Endothelial cell of umbilical vein (primary cell): ENCODE results near the gene ITIH4. TPM values are rescaled to one million over a fixed set of nuclear protein-coding genes. Genes with fewer than 3 reads are reported as not detected.

Experiments
- BruUV-seq: library from RNA; stranded (reverse); fragments of 400-500 nt; replicated peaks from 2 replicates; lab custom pipeline; 2021; lab: Mats Ljungman, UMichigan
- CTCF ChIA-PET: fragments of 300-600, 350-600 bp; sonication (Branson Sonifier 250); formaldehyde crosslinking; loops from one replicate; lab custom pipeline; 2021; ENCODE audit warnings: antibody characterized with exemption, inconsistent platforms; lab: Charles Lee
- POLR2A ChIA-PET: fragments of 300-600, 350-600 bp; sonication (Branson Sonifier 250); formaldehyde crosslinking; loops from one replicate; lab custom pipeline; 2021; ENCODE audit warnings: antibody characterized with exemption, inconsistent platforms; lab: Charles Lee
- DNase-seq: peaks from one replicate; pipeline ENCODE4 v3.0.0-alpha.2; 2011; ENCODE audit warnings: low read depth, low spot score
- FAIRE-seq: peaks from 2 replicates; lab custom pipeline; 2011; peaks lifted over from hg19 to GRCh38; lab: Jason Lieb, UNC
- H2AFZ ChIP-seq: 2 replicates; pipeline ENCODE4 v1.6.0; 2012; ENCODE audit warnings: low read depth, low read length, control low read depth, inconsistent platforms
- H3K27ac ChIP-seq: 2 replicates; pipeline ENCODE4 v1.5.1; 2011; ENCODE audit warnings: low read depth, mild to moderate bottlenecking, control low read depth, low read length, moderate library complexity; ENCODE audit not compliant: insufficient read depth
- H3K27me3 ChIP-seq, 2 experiments: 2 replicates each; pipeline versions ENCODE4 v1.6.0 to v1.6.1; 2011; ENCODE audit warnings: low read length in 2 of 2, mixed read lengths in 1 of 2; ENCODE audit not compliant: control insufficient read depth in 2 of 2, insufficient read depth in 2 of 2
- H3K36me3 ChIP-seq, 2 experiments: 2 replicates in 1 of 2; 3 replicates in 1 of 2; pipeline ENCODE4 v1.5.1; 2011; ENCODE audit warnings: low read length in 2 of 2, mild to moderate bottlenecking in 1 of 2, moderate library complexity in 1 of 2; ENCODE audit not compliant: control insufficient read depth in 2 of 2, insufficient read depth in 2 of 2; ENCODE audit errors: extremely low read depth in 1 of 2
- H3K4me1 ChIP-seq: 3 replicates; pipeline ENCODE4 v1.5.1; 2011; ENCODE audit warnings: mild to moderate bottlenecking, low read length; ENCODE audit not compliant: control insufficient read depth, insufficient read depth; ENCODE audit errors: extremely low read depth
- H3K4me2 ChIP-seq: 2 replicates; pipeline ENCODE4 v1.6.1; 2011; ENCODE audit warnings: low read length, control low read depth, mixed read lengths; ENCODE audit not compliant: insufficient read depth
- H3K4me3 ChIP-seq, 3 experiments: fragments of 200-600 bp in 1 of 3; sonication (generic), shearing (Covaris generic) in 1 of 3; replicated peaks in 1 of 3; 2 replicates each; pipeline ENCODE4 v1.5.1; 2011 to 2016; ENCODE audit warnings: control low read depth in 3 of 3, low read length in 3 of 3, mild to moderate bottlenecking in 2 of 3, inconsistent platforms in 1 of 3, low read depth in 1 of 3, moderate library complexity in 1 of 3; ENCODE audit not compliant: insufficient read depth in 1 of 3
- H3K79me2 ChIP-seq: 2 replicates; pipeline ENCODE4 v1.6.0; 2012; ENCODE audit warnings: low read length, inconsistent platforms; ENCODE audit not compliant: control insufficient read depth, insufficient read depth
- H3K9ac ChIP-seq: replicated peaks from 2 replicates; pipeline ENCODE3; 2011; ENCODE audit warnings: low read length, control low read depth; ENCODE audit not compliant: insufficient read depth; ENCODE audit errors: extremely low read depth
- H3K9me1 ChIP-seq: replicated peaks from 3 replicates; pipeline ENCODE4 v1.6.0; 2011; ENCODE audit warnings: mild to moderate bottlenecking, low read length; ENCODE audit not compliant: control insufficient read depth, insufficient read depth; ENCODE audit errors: extremely low read depth
- H3K9me3 ChIP-seq: replicated peaks from 2 replicates; pipeline ENCODE4 v1.5.1; 2012; ENCODE audit warnings: low read length, inconsistent platforms; ENCODE audit not compliant: control insufficient read depth, insufficient read depth
- H4K20me1 ChIP-seq: replicated peaks from 2 replicates; pipeline ENCODE3; 2011; ENCODE audit warnings: mild to moderate bottlenecking, low read length; ENCODE audit not compliant: control insufficient read depth, insufficient read depth; ENCODE audit errors: extremely low read depth
- EZH2 ChIP-seq: IDR thresholded peaks from 2 replicates; pipeline ENCODE4 v1.6.1; 2012; ENCODE audit warnings: borderline replicate concordance, low read depth, mild to moderate bottlenecking, moderate library complexity, low read length, inconsistent platforms; ENCODE audit not compliant: severe bottlenecking
- FOS ChIP-seq: IDR thresholded peaks from 2 replicates; pipeline ENCODE4 v1.6.1; 2011; ENCODE audit warnings: mild to moderate bottlenecking, low read length, moderate library complexity, borderline replicate concordance; ENCODE audit not compliant: insufficient read depth
- GATA2 ChIP-seq: IDR thresholded peaks from 2 replicates; pipeline ENCODE4 v1.7.0; 2011; ENCODE audit warnings: low read depth, mild to moderate bottlenecking, moderate library complexity, mixed read lengths, low read length; ENCODE audit not compliant: insufficient read length, insufficient read depth
- JUN ChIP-seq: IDR thresholded peaks from 2 replicates; pipeline ENCODE4 v1.6.1; 2011; ENCODE audit warnings: borderline replicate concordance, low read depth; ENCODE audit not compliant: insufficient read length, insufficient read depth
- MYC ChIP-seq: IDR thresholded peaks from one replicate; pipeline ENCODE4 v1.6.1; 2011; ENCODE audit warnings: mild to moderate bottlenecking, low read depth, low read length
- POLR2A ChIP-seq: IDR thresholded peaks from 2 replicates; pipeline ENCODE4 v1.6.1; 2012; ENCODE audit warnings: low read depth, mild to moderate bottlenecking, control low read depth, low read length
- POLR2AphosphoS5 ChIP-seq: IDR thresholded peaks from 2 replicates; pipeline ENCODE4 v1.6.1; 2012; ENCODE audit warnings: low read depth, mild to moderate bottlenecking, control low read depth, low read length, moderate library complexity; ENCODE audit not compliant: insufficient read depth
- dilution Hi-C: fragments of 300-500 bp; cut with MboI; formaldehyde crosslinking; loops from one replicate; pipeline ENCODE4 v1.15.0; 2019; ENCODE audit warnings: low sequenced_read_pairs; ENCODE audit not compliant: extremely low pct_ligation_motif_present
- intact Hi-C: fragments of 100-400 bp; cut with micrococcal nuclease; formaldehyde crosslinking; loops from one replicate; pipeline ENCODE4 v1.10.0; 2022
- polyA plus RNA-seq, 4 experiments: library from polyadenylated mRNA; depleted of rRNA in 3 of 4; stranded (reverse) in 3 of 4; unstranded in 1 of 4; fragments of >200 nt; gene quantifications; 2 replicates each; pipeline versions ENCODE4 v1.2.1 to v1.2.3, GENCODE V29; 2011 to 2012; ENCODE audit warnings: missing spikeins in 1 of 4
- total RNA-seq: library from RNA; stranded (reverse); gene quantifications from 2 replicates; pipeline ENCODE4 v1.2.3, GENCODE V29; 2021
- TF ChIP-seq, protein P1 (sequence below), 2 donors: IDR thresholded peaks; 1 replicate in 1 of 2; 2 replicates in 1 of 2; pipeline ENCODE4 v1.5.1; 2011; ENCODE audit warnings: low read length in 2 of 2, mild to moderate bottlenecking in 2 of 2, moderate library complexity in 2 of 2, control low read depth in 1 of 2, inconsistent platforms in 1 of 2, low read depth in 1 of 2; ENCODE audit not compliant: insufficient read depth in 1 of 2; ENCODE audit errors: extremely low read depth in 1 of 2
- TF ChIP-seq, protein P2 (sequence below): IDR thresholded peaks from 2 replicates; pipeline ENCODE4 v1.6.1; 2011; ENCODE audit not compliant: insufficient read depth, insufficient read length

Gene ITIH4
- total and polyA plus RNA-seq, 2 donors (not counting 3 experiments of a cell fraction or from before 2014, with no cell fraction given) = 0.17 to 2.4 TPM

GRCh38 chr3:52836471-52836845 lies 6.0 kb upstream of the ITIH4 start:
- H3K9me3 ChIP-seq = no peaks in the 10 kb centered on the region
- H2AFZ ChIP-seq = no peak overlapping the region
- no peak overlapping the region for H3K4me2 ChIP-seq
- H3K9me1 ChIP-seq = no peaks in the 10 kb centered on the region
- TF ChIP-seq FOS (no peak), MYC (no peak), EZH2 (no peak), GATA2 (no peak), JUN (no peak), POLR2A (no peak), POLR2AphosphoS5 (no peak)
- TF ChIP-seq, protein P1, sequence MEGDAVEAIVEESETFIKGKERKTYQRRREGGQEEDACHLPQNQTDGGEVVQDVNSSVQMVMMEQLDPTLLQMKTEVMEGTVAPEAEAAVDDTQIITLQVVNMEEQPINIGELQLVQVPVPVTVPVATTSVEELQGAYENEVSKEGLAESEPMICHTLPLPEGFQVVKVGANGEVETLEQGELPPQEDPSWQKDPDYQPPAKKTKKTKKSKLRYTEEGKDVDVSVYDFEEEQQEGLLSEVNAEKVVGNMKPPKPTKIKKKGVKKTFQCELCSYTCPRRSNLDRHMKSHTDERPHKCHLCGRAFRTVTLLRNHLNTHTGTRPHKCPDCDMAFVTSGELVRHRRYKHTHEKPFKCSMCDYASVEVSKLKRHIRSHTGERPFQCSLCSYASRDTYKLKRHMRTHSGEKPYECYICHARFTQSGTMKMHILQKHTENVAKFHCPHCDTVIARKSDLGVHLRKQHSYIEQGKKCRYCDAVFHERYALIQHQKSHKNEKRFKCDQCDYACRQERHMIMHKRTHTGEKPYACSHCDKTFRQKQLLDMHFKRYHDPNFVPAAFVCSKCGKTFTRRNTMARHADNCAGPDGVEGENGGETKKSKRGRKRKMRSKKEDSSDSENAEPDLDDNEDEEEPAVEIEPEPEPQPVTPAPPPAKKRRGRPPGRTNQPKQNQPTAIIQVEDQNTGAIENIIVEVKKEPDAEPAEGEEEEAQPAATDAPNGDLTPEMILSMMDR (IDR thresholded peaks at IDR 0.05; ENCODE audit: extremely low read depth in 1 of 2, insufficient read depth in 1 of 2, low read depth in 1 of 2, low read length in 2 of 2) = no peak
- TF ChIP-seq, protein P2, sequence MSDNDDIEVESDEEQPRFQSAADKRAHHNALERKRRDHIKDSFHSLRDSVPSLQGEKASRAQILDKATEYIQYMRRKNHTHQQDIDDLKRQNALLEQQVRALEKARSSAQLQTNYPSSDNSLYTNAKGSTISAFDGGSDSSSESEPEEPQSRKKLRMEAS = no peak
- intact Hi-C loops = no loop called here
- no TSS peak for BruUV-seq
- H3K36me3 ChIP-seq = peaks cover 0 to 5% of the 10 kb centered on the region in 2 experiments
- H3K27me3 ChIP-seq = no peaks in the 10 kb centered on the region
- no peaks in the 10 kb centered on the region for H4K20me1 ChIP-seq
- no peak overlapping the region for H3K27ac ChIP-seq
- no peak for FAIRE-seq
- dilution Hi-C loops = no loop called here
- no peaks in the 10 kb centered on the region for H3K79me2 ChIP-seq
- CTCF ChIA-PET = interaction anchor here (1.1 to 2.8 kb wide), 5 partner anchors 9 to 38 kb away, joined by 3 to 10 read pairs (median 4); no protein-coding TSS in a partner anchor
- peaks cover 1% of the 10 kb centered on the region for H3K4me1 ChIP-seq
- H3K9ac ChIP-seq = no peak overlapping the region
- DNase-seq = no peak
- H3K4me3 ChIP-seq = no peak overlapping the region
- POLR2A ChIA-PET = no interaction called here
